ACC112 (cell line): ENCODE data around the gene MYO15B.

Experiments
- H2AFZ ChIP-seq: fragments of 200-600 bp; sonication (generic); one replicate; pipeline ENCODE4 v1.6.0; 2017; ENCODE audit warnings: antibody characterized with exemption, low read length; ENCODE audit not compliant: unreplicated experiment
- H3K27ac ChIP-seq: fragments of 200-600 bp; sonication (generic); 2 replicates; pipeline ENCODE4 v1.5.1; 2014; ENCODE audit warnings: low read depth, mild to moderate bottlenecking, antibody characterized with exemption, low read length, moderate library complexity
- H3K27me3 ChIP-seq: fragments of 200-600 bp; sonication (generic); 2 replicates; pipeline ENCODE4 v1.6.1; 2014; ENCODE audit warnings: mild to moderate bottlenecking, antibody characterized with exemption, low read length, moderate library complexity, mixed read lengths; ENCODE audit not compliant: insufficient read depth
- H3K36me3 ChIP-seq: fragments of 200-600 bp; sonication (generic); 2 replicates; pipeline ENCODE4 v1.6.1; 2016; ENCODE audit warnings: mild to moderate bottlenecking, antibody characterized with exemption, low read length, moderate library complexity, mixed read lengths; ENCODE audit not compliant: insufficient read depth
- H3K4me1 ChIP-seq: fragments of 200-600 bp; sonication (generic); one replicate; pipeline ENCODE4 v1.6.1; 2016; ENCODE audit warnings: low read length, mixed read lengths; ENCODE audit not compliant: insufficient read depth, unreplicated experiment, control insufficient read depth
- H3K4me3 ChIP-seq: fragments of 200-600 bp; sonication (generic); 2 replicates; pipeline ENCODE4 v1.5.1; 2014; ENCODE audit warnings: mild to moderate bottlenecking, low read depth, low read length
- H3K79me2 ChIP-seq: fragments of 200-600 bp; sonication (generic); one replicate; pipeline ENCODE4 v1.6.0; 2016; ENCODE audit warnings: low read length; ENCODE audit not compliant: control insufficient read depth, unreplicated experiment, insufficient read depth

MYO15B gene

DNA sequence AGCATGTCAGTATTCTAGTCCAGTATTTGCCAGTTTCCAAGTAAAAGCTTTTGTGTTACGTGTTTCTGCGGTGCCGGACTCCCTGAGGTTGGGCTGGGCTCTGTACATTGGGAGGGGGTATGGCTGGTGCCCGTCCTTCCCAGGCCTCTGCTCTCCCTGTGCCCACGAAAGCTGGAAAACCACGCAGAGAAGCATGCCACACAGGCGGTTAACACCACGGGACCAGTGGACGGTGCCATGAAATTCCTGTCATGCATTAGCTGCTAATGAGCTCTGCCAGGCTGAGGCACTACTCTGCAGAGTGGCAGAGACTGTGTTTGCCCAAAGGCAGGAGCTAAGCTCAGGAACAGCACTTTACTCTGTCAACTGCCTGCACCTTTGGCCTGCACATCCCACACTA lies 53.7 kb downstream of the MYO15B start:
- Histone ChIP-seq H3K27me3 (no peaks in the 10 kb centered on the region), H2AFZ (no peak overlapping the region), H3K27ac (no peak overlapping the region), H3K4me3 (no peak overlapping the region), H3K36me3 (no peaks in the 10 kb centered on the region), H3K79me2 (no peaks in the 10 kb centered on the region), H3K4me1 (no peaks in the 10 kb centered on the region)

- no peak overlapping the region for H3K27ac ChIP-seq
- no peaks in the 10 kb centered on the region for H3K4me1 ChIP-seq
- no peak overlapping the region for H3K4me3 ChIP-seq
Measured at GRCh38 chr17:75642182-75642783, 54.7 kb downstream of the MYO15B start.

GRCh38 chr17:75642784-75643642 lies 55.4 kb downstream of the MYO15B start:
- H3K79me2 ChIP-seq = no peaks in the 10 kb centered on the region
- no peak overlapping the region for H3K4me3 ChIP-seq
- no peaks in the 10 kb centered on the region for H3K27me3 ChIP-seq
- no peaks in the 10 kb centered on the region for H3K4me1 ChIP-seq
- H3K36me3 ChIP-seq = no peaks in the 10 kb centered on the region
- H3K27ac ChIP-seq = no peak overlapping the region
- no peak overlapping the region for H2AFZ ChIP-seq

More at GRCh38 chr17:75642182-75642783, 54.7 kb downstream of the MYO15B start:
- Histone ChIP-seq H3K79me2 (no peaks in the 10 kb centered on the region), H2AFZ (no peak overlapping the region), H3K27me3 (no peaks in the 10 kb centered on the region), H3K36me3 (no peaks in the 10 kb centered on the region)

- Histone ChIP-seq H3K4me3 (no peak overlapping the region), H3K4me1 (no peaks in the 10 kb centered on the region), H3K27me3 (no peaks in the 10 kb centered on the region), H3K36me3 (no peaks in the 10 kb centered on the region), H2AFZ (no peak overlapping the region), H3K79me2 (no peaks in the 10 kb centered on the region), H3K27ac (no peak overlapping the region)
Measured at GRCh38 chr17:75643643-75644017, 56.0 kb downstream of the MYO15B start.

GRCh38 chr17:75645501-75645888 lies 57.9 kb downstream of the MYO15B start:
- Histone ChIP-seq H3K4me3 (no peak overlapping the region), H3K36me3 (no peaks in the 10 kb centered on the region; the same call in 1 of the 2 replicates), H3K27ac (no peak overlapping the region)

GRCh38 chr17:75645889-75646637 lies 58.5 kb downstream of the MYO15B start:
- no peaks in the 10 kb centered on the region for H3K4me1 ChIP-seq
- H3K79me2 ChIP-seq = no peaks in the 10 kb centered on the region
- H3K4me3 ChIP-seq = no peak overlapping the region
- H2AFZ ChIP-seq = no peak overlapping the region
- no peak overlapping the region for H3K27ac ChIP-seq
- no peaks in the 10 kb centered on the region for H3K27me3 ChIP-seq
- H3K36me3 ChIP-seq = no peaks in the 10 kb centered on the region; the same call in 1 of the 2 replicates

More at GRCh38 chr17:75645501-75645888, 57.9 kb downstream of the MYO15B start:
- no peaks in the 10 kb centered on the region for H3K27me3 ChIP-seq
- H2AFZ ChIP-seq = no peak overlapping the region
- no peaks in the 10 kb centered on the region for H3K79me2 ChIP-seq
- no peaks in the 10 kb centered on the region for H3K4me1 ChIP-seq

DNA sequence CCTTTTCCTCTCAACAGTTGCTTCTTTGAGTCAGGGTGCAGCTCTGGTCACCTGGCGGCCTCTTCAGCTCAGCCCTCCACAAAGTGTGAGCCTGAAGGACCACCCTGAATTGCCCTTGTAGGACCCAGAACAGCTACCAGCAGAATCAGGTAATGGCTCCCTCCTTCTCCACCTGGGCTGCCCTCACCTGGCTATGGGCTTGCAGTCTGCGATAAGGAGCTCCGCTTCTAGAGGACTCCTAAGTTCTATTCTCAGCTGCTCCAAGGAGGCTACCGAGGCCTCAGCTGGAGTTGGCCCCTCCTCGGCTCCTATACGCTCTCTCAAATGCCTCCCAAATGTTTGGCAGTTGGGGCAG lies 59.0 kb downstream of the MYO15B start:
- H3K27me3 ChIP-seq = no peaks in the 10 kb centered on the region

GRCh38 chr17:75647061-75647460 lies 59.5 kb downstream of the MYO15B start:
- H3K4me3 ChIP-seq = no peak overlapping the region
- H3K27ac ChIP-seq = no peak overlapping the region
- no peaks in the 10 kb centered on the region for H3K79me2 ChIP-seq
- no peaks in the 10 kb centered on the region for H3K27me3 ChIP-seq
- H2AFZ ChIP-seq = no peak overlapping the region
- H3K4me1 ChIP-seq = no peaks in the 10 kb centered on the region
- H3K36me3 ChIP-seq = no peaks in the 10 kb centered on the region; the same call in 1 of the 2 replicates

More for the DNA sequence above, 59.0 kb downstream of the MYO15B start:
- H3K27ac ChIP-seq = no peak overlapping the region
- no peaks in the 10 kb centered on the region for H3K4me1 ChIP-seq
- no peaks in the 10 kb centered on the region; the same call in 1 of the 2 replicates for H3K36me3 ChIP-seq
- H3K4me3 ChIP-seq = no peak overlapping the region
- no peak overlapping the region for H2AFZ ChIP-seq
- no peaks in the 10 kb centered on the region for H3K79me2 ChIP-seq

GRCh38 chr17:75647921-75648320 lies 60.3 kb downstream of the MYO15B start:
- H2AFZ ChIP-seq = no peak overlapping the region
- no peaks in the 10 kb centered on the region for H3K79me2 ChIP-seq
- no peaks in the 10 kb centered on the region; the same call in 1 of the 2 replicates for H3K36me3 ChIP-seq
- H3K4me3 ChIP-seq = no peak overlapping the region
- H3K27me3 ChIP-seq = no peaks in the 10 kb centered on the region
- no peak overlapping the region for H3K27ac ChIP-seq
- H3K4me1 ChIP-seq = no peaks in the 10 kb centered on the region

DNA sequence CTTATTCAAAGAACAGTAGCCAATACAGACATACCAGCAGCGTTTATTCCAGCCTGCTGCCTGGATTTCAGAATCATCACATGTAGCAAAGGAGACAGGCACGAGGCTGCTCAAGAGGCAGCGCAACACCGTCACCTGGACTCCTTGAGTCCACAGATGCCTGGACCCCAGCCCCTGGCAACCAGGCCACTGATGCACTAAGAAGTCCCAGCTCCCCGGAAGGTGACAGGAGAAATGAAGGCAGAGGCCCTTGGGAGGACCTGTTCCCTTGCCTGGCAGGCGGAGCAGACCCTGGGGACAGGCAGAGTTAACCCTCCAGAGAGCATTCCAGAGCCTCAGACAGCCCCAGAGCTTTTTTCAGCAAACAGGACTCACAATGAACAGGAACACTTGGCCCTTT lies 62.1 kb downstream of the MYO15B start:
- no peaks in the 10 kb centered on the region for H3K4me1 ChIP-seq
- no peaks in the 10 kb centered on the region for H3K79me2 ChIP-seq
- H3K27ac ChIP-seq = no peak overlapping the region
- H2AFZ ChIP-seq = no peak overlapping the region
- H3K36me3 ChIP-seq = no peaks in the 10 kb centered on the region; the same call in 1 of the 2 replicates
- H3K27me3 ChIP-seq = no peaks in the 10 kb centered on the region
- H3K4me3 ChIP-seq = no peak overlapping the region
